HCT116 (cell line): Measurements from ENCODE around the gene UBN1.

ENCODE experiments used
- CEBPB ChIP-seq: IDR thresholded peaks from 2 replicates; pipeline ENCODE4 v1.6.1; 2012; ENCODE audit warnings: low read depth
- CTCF ChIP-seq, 3 experiments: fragments of 200-600 bp in 1 of 3; sonication (generic) in 1 of 3; IDR thresholded peaks in 2 of 3; conservative IDR thresholded peaks in 1 of 3; 2 replicates each; pipeline ENCODE4 v1.5.1; 2012 to 2017; ENCODE audit warnings: low read depth in 2 of 3, low read length in 2 of 3, antibody characterized with exemption in 1 of 3, borderline replicate concordance in 1 of 3, control low read depth in 1 of 3, mild to moderate bottlenecking in 1 of 3, mixed read lengths in 1 of 3, mixed run types in 1 of 3, moderate library complexity in 1 of 3; ENCODE audit not compliant: insufficient read depth in 1 of 3
- EZH2 ChIP-seq: fragments of 200-600 bp; sonication (generic); IDR thresholded peaks from 2 replicates; pipeline ENCODE4 v1.6.1; 2017; ENCODE audit warnings: antibody characterized with exemption, mixed run types
- EZH2phosphoT487 ChIP-seq: fragments of 200-600 bp; IDR thresholded peaks from 2 replicates; pipeline ENCODE4 v1.6.1; 2018; ENCODE audit warnings: antibody characterized with exemption, borderline replicate concordance
- JUND ChIP-seq: IDR thresholded peaks from 2 replicates; pipeline ENCODE4 v1.6.1; 2012
- MAX ChIP-seq: IDR thresholded peaks from 2 replicates; pipeline ENCODE4 v1.6.1; 2012
- POLR2A ChIP-seq: IDR thresholded peaks from 2 replicates; pipeline ENCODE4 v1.7.0; 2011; ENCODE audit warnings: borderline replicate concordance; ENCODE audit not compliant: insufficient read depth, insufficient read length; ENCODE audit errors: extremely low read depth
- POLR2AphosphoS5 ChIP-seq: IDR thresholded peaks from 2 replicates; pipeline ENCODE4 v1.6.1; 2011; ENCODE audit warnings: mild to moderate bottlenecking, low read depth, low read length, moderate library complexity
- SIN3A ChIP-seq: IDR thresholded peaks from 2 replicates; pipeline ENCODE4 v1.6.1; 2012; ENCODE audit warnings: low read depth
- SP1 ChIP-seq: IDR thresholded peaks from 2 replicates; pipeline ENCODE4 v1.6.1; 2012; ENCODE audit warnings: low read depth
- YY1 ChIP-seq: IDR thresholded peaks from 2 replicates; pipeline ENCODE4 v1.6.1; 2011; ENCODE audit warnings: low read length, low read depth, moderate library complexity, mild to moderate bottlenecking; ENCODE audit not compliant: insufficient replicate concordance; ENCODE audit errors: extremely low read depth
- ZBTB33 ChIP-seq: IDR thresholded peaks from 2 replicates; pipeline ENCODE4 v1.6.1; 2011; ENCODE audit warnings: mild to moderate bottlenecking, low read length, moderate library complexity; ENCODE audit not compliant: insufficient replicate concordance; ENCODE audit errors: extremely low read depth
- ZNF274 ChIP-seq: fragments of 200-500 bp; sonication (Bioruptor generic); IDR thresholded peaks from 2 replicates; pipeline ENCODE4 v1.6.1; 2014; ENCODE audit warnings: mild to moderate bottlenecking, low read depth, low read length, inconsistent platforms

- TF ChIP-seq EZH2 (no peak), JUND (no peak), CTCF (IDR thresholded peaks at IDR 0.05 in 2 of 3, conservative IDR thresholded peaks at IDR 0.05 in 1 of 3; ENCODE audit: borderline replicate concordance in 1 of 3, insufficient read depth in 1 of 3, low read depth in 2 of 3, low read length in 2 of 3) (no peak), YY1 (no peak), POLR2AphosphoS5 (no peak), SP1 (no peak), MAX (no peak), POLR2A (no peak), ZNF274 (no peak), EZH2phosphoT487 (no peak), SIN3A (no peak), ZBTB33 (no peak), CEBPB (no peak)
These were observed 43.2 kb upstream of the UBN1 start for GRCh38 chr16:4803898-4804762.
